ENCODE data around the gene CSTA. TPM values are rescaled to one million over a fixed set of nuclear protein-coding genes. Genes with fewer than 3 reads are reported as not detected.
A peak's percentile ranks its signal among the peaks of the same experiment; 100 is the strongest.

The CSTA gene
- total and polyA plus RNA-seq, 8 donors, result 0.73 to 19.8 (median 1.0) TPM

GRCh38 chr3:122332551-122332950 lies 7.5 kb downstream of the CSTA start:
- intact Hi-C loops (cut with DNase I), result no loop called here
- no peak for DNase-seq
- no peak for TF ChIP-seq CTCF (IDR thresholded peaks at IDR 0.05)
- no peaks in the 10 kb centered on the region for H3K4me1 ChIP-seq
- H3K27me3 ChIP-seq, result no peaks in the 10 kb centered on the region
- no peaks in the 10 kb centered on the region for H3K36me3 ChIP-seq
- H3K4me3 ChIP-seq, result no peak overlapping the region
- no peaks in the 10 kb centered on the region for H3K9me3 ChIP-seq
- no peak overlapping the region for H3K27ac ChIP-seq
- no peak for ATAC-seq

- Histone ChIP-seq H3K4me3 (no peak overlapping the region), H3K27me3 (no peaks in the 10 kb centered on the region), H3K4me1 (no peaks in the 10 kb centered on the region), H3K9me3 (peaks cover 0 to 2% of the 10 kb centered on the region in 2 donors), H3K36me3 (peaks cover 0 to 20% of the 10 kb centered on the region in 2 donors), H3K27ac (no peak overlapping the region)
- ATAC-seq (no peak), DNase-seq (no peak)
- TF ChIP-seq CTCF (IDR thresholded peaks at IDR 0.05), result no peak
- intact Hi-C loops (cut with DNase I), result no loop called here
Observed at GRCh38 chr3:122342803-122343202, 17.8 kb downstream of the CSTA start.

- no peaks in the 10 kb centered on the region for H3K27me3 ChIP-seq
Observed at GRCh38 chr3:122343654-122344053, 18.6 kb downstream of the CSTA start.

GRCh38 chr3:122349171-122349570 lies 24.1 kb downstream of the CSTA start:
- TF ChIP-seq CTCF (IDR thresholded peaks at IDR 0.05), result no peak
- peaks cover 0 to 2% of the 10 kb centered on the region in 2 donors for H3K9me3 ChIP-seq
- no peaks in the 10 kb centered on the region for H3K36me3 ChIP-seq
- no peak overlapping the region for H3K4me3 ChIP-seq
- DNase-seq (no peak), ATAC-seq (no peak)
- intact Hi-C loops (cut with DNase I), result no loop called here
- H3K27ac ChIP-seq, result no peak overlapping the region
- H3K4me1 ChIP-seq, result no peaks in the 10 kb centered on the region
- no peaks in the 10 kb centered on the region for H3K27me3 ChIP-seq

More at GRCh38 chr3:122343654-122344053, 18.6 kb downstream of the CSTA start:
- H3K27ac ChIP-seq, result no peak overlapping the region
- H3K36me3 ChIP-seq, result peaks cover 0 to 20% of the 10 kb centered on the region in 2 donors
- H3K9me3 ChIP-seq, result peaks cover 0 to 2% of the 10 kb centered on the region in 2 donors
- ATAC-seq (no peak), DNase-seq (no peak)
- intact Hi-C loops (cut with DNase I), result no loop called here
- no peak for TF ChIP-seq CTCF (IDR thresholded peaks at IDR 0.05)
- H3K4me3 ChIP-seq, result no peak overlapping the region
- H3K4me1 ChIP-seq, result no peaks in the 10 kb centered on the region

- Histone ChIP-seq H3K36me3 (no peaks in the 10 kb centered on the region), H3K4me1 (peaks cover 0 to under 1% of the 10 kb centered on the region in 2 donors), H3K4me3 (no peak overlapping the region), H3K27ac (no peak overlapping the region), H3K27me3 (no peaks in the 10 kb centered on the region), H3K9me3 (peaks cover 0 to 2% of the 10 kb centered on the region in 2 donors)
- DNase-seq (no peak), ATAC-seq (peak; percentile 36)
- intact Hi-C loops (cut with DNase I), result no loop called here
- no peak for TF ChIP-seq CTCF (IDR thresholded peaks at IDR 0.05)
Observed at GRCh38 chr3:122350814-122351418, 25.9 kb downstream of the CSTA start.
